Activated T-cell treated with anti-CD3 and anti-CD28 coated beads, Interleukin-2, amount 50 U/mL, for 72 hours (primary cell): ENCODE data around the gene GK. TPM values are rescaled to one million over a fixed set of nuclear protein-coding genes. Genes with fewer than 3 reads are reported as not detected.

Source experiments
- ATAC-seq, 2 donors: fragments of 150-1000 bp; cut with Tn5 transposase; replicated peaks in 1 of 2; 2 replicates each; pipeline ENCODE4 v1.10.0; 2021; ENCODE audit warnings: moderate library complexity in 2 of 2, mild to moderate bottlenecking in 1 of 2
- DNase-seq, 2 donors: peaks; one replicate each; pipeline ENCODE4 v3.0.0; 2021 to 2022; ENCODE audit warnings: mixed read lengths in 1 of 2
- H3K27ac Mint-ChIP-seq: one replicate; pipeline ENCODE4 v1.8.0; 2022; ENCODE audit warnings: mild to moderate bottlenecking, moderate library complexity, mixed read lengths
- H3K27me3 Mint-ChIP-seq: one replicate; pipeline ENCODE4 v1.8.0; 2022; ENCODE audit warnings: low read depth, mixed read lengths
- H3K36me3 Mint-ChIP-seq, 2 donors: one replicate each; pipeline ENCODE4 v1.8.0; 2022; ENCODE audit warnings: mixed read lengths in 2 of 2, mild to moderate bottlenecking in 1 of 2; ENCODE audit not compliant: insufficient read depth in 2 of 2
- H3K4me1 Mint-ChIP-seq: one replicate; pipeline ENCODE4 v1.8.0; 2022; ENCODE audit warnings: low read depth, mixed read lengths
- H3K4me3 Mint-ChIP-seq, 2 donors: one replicate each; pipeline ENCODE4 v1.8.0; 2022; ENCODE audit warnings: mild to moderate bottlenecking in 2 of 2, mixed read lengths in 2 of 2, moderate library complexity in 2 of 2
- H3K9me3 Mint-ChIP-seq, 2 donors: one replicate each; pipeline ENCODE4 v1.8.0; 2022; ENCODE audit warnings: mixed read lengths in 2 of 2
- total RNA-seq, 2 donors: library from RNA; stranded (reverse); gene quantifications; one replicate each; pipeline ENCODE4 v1.2.3, GENCODE V29; 2022

The GK gene
- total RNA-seq, 2 donors from 2014 or later = 242 to 272 TPM

DNA sequence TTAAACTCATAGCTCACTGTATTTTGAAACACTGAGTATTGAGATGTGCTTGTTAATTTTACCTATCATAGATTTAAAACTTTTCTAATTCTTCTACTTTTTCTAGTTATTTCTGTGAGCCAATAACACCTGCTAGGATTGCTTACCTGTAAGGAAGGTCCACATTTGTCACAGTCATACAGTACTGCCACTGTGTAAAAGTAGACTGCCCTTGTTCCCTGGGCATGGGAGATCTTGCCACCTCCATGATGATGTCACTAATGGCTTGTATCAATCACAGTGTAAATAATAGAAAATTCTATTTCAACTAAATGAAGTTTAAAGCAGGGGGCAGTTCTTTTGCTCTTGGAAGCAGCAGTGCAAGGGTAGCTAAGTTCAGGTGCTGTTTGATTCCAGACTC is 35.9 kb downstream of the GK start:
- H3K4me1 Mint-ChIP-seq = no peaks in the 10 kb centered on the region
- no peak overlapping the region for H3K4me3 Mint-ChIP-seq
- peaks cover 16 to 25% of the 10 kb centered on the region in 2 donors for H3K36me3 Mint-ChIP-seq
- no peak overlapping the region for H3K27ac Mint-ChIP-seq
- DNase-seq (no peak), ATAC-seq (no peak)
- peaks cover 7% of the 10 kb centered on the region for H3K27me3 Mint-ChIP-seq
- H3K9me3 Mint-ChIP-seq = no peaks in the 10 kb centered on the region

GRCh38 chrX:30690330-30690729 is 37.1 kb downstream of the GK start:
- ATAC-seq (no peak), DNase-seq (no peak)
- Mint-ChIP-seq H3K9me3 (no peaks in the 10 kb centered on the region), H3K27ac (no peak overlapping the region), H3K36me3 (peaks cover 17 to 37% of the 10 kb centered on the region in 2 donors), H3K27me3 (peaks cover 7% of the 10 kb centered on the region), H3K4me3 (no peak overlapping the region), H3K4me1 (no peaks in the 10 kb centered on the region)

DNA sequence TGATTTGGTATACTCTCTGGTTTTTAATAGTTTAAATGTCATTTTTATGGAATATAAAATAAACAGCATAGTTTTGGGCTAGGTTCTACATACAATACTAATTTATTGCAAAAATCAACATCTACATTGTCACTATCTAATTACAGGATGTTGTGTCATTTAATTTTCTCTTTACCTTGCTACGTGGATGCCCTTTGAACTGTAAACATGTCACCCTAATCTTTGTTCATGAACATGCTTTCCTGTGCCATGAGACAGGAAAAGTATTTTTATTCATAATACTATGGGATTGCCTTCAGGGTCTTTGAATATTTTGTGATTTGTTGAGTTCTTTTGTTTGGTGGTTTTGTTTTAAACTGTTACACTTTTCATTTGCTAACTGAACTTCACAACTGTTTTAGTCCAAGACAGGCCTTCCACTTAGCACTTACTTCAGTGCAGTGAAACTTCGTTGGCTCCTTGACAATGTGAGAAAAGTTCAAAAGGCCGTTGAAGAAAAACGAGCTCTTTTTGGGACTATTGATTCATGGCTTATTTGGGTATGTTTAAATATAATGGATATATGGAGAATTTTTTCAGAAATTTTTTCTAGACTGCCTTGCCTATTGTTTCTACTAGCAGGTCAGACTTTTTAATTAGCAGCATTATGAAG is 40.9 kb downstream of the GK start:
- Mint-ChIP-seq H3K9me3 (no peaks in the 10 kb centered on the region), H3K36me3 (peaks cover 9 to 35% of the 10 kb centered on the region in 2 donors), H3K27me3 (no peaks in the 10 kb centered on the region), H3K4me3 (no peak overlapping the region), H3K4me1 (no peaks in the 10 kb centered on the region), H3K27ac (no peak overlapping the region)
- ATAC-seq = no peak
- DNase-seq = no peak

GRCh38 chrX:30702736-30703135 is 49.5 kb downstream of the GK start:
- Mint-ChIP-seq H3K4me3 (no peak overlapping the region), H3K27me3 (no peaks in the 10 kb centered on the region), H3K4me1 (no peaks in the 10 kb centered on the region), H3K9me3 (no peaks in the 10 kb centered on the region), H3K27ac (peak overlapping the region; percentile 67), H3K36me3 (peaks cover 9% of the 10 kb centered on the region in 2 donors)
- ATAC-seq = no peak
- no peak for DNase-seq

DNA sequence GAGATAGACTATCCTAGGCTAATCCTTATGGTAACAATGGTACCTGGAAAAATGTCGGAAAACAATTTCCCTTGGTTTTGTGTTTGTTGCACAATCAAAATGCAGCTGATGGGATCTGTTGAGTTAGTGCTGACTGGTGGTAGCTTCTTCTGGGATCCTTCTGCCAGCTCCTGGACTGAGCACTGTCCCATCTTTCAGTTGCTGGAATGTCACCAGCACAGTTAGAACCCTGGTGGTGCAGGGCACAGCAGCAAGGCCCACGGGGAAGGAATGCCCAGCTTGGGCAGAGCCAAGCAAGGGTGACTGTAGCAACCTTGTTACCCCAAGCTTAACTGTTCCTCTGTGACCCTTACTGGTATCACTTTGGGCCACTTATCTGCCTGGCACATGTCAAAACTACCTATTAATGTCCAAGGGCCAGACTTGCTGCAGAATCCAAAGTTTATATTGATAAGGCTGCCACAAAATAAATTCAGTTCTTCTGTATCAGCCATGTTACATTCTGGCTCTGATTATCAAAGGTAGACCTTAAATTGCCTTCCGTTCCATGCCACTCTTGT is 53.1 kb downstream of the GK start:
- Mint-ChIP-seq H3K36me3 (peaks cover 13 to 17% of the 10 kb centered on the region in 2 donors), H3K27me3 (no peaks in the 10 kb centered on the region)
- ATAC-seq = peak in 1 of 2 donors; percentile 24

DNA sequence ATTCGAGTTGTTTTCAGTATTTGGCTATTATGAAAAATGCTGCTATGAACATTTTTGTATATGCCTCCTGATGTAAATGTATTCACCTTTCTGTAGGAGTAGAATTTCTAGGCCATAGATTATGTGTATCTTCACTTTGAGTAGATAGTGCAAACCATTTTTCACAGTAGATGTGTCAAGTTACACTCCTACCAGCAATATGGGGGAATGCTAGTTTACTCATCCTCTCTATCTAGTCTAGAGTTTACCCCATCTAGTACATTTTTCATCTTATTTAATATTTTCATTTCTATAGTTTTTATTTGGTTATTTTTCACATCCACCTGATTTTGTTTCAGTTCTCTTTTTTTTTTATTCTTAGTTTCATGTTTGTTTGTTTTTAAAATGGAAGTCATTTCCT is 59.0 kb downstream of the GK start:
- H3K9me3 Mint-ChIP-seq = no peaks in the 10 kb centered on the region
- H3K27ac Mint-ChIP-seq = no peak overlapping the region
- ATAC-seq = peak; percentile 47 to 61
- H3K36me3 Mint-ChIP-seq = peaks cover 11 to 41% of the 10 kb centered on the region in 2 donors
- H3K27me3 Mint-ChIP-seq = peaks cover 6% of the 10 kb centered on the region
- DNase-seq = no peak
- peaks cover 39% of the 10 kb centered on the region for H3K4me1 Mint-ChIP-seq
- no peak overlapping the region for H3K4me3 Mint-ChIP-seq

More for the DNA sequence above, 53.1 kb downstream of the GK start:
- Mint-ChIP-seq H3K9me3 (no peaks in the 10 kb centered on the region), H3K4me3 (no peak overlapping the region), H3K27ac (no peak overlapping the region), H3K4me1 (peaks cover 8% of the 10 kb centered on the region)
- DNase-seq = no peak

DNA sequence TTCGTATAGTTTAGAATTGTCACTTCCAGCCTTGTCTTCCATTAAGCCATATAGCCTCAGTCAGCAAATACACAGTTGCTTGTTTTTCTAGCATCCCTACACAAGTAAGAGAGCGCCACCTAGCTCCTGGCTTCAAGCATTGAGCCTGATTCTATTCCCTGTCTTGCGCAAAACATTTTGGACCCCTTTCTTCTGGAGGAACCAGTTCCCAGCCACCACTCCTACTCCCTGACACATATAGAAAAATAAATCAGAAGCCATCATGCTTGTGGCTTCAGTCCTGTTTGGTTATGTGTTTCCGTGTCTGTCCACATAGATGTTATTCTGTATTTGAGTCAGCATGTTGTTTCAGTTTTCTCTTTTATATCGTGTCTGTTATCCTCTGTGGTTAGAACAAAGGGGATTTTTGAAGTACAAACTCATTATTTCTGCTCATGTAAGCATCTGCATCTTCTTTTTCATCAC is 59.9 kb downstream of the GK start:
- Mint-ChIP-seq H3K4me3 (peak overlapping the region; percentile 68 to 74), H3K27me3 (peaks cover 6% of the 10 kb centered on the region), H3K27ac (peak overlapping the region; percentile 56), H3K4me1 (peaks cover 39% of the 10 kb centered on the region), H3K36me3 (peaks cover 14 to 46% of the 10 kb centered on the region in 2 donors), H3K9me3 (no peaks in the 10 kb centered on the region)
- peak; percentile 32 to 50 for DNase-seq
- ATAC-seq = peak; percentile 92 to 93

- DNase-seq (no peak), ATAC-seq (no peak)
- Mint-ChIP-seq H3K4me3 (peak overlapping the region; percentile 57 to 74), H3K27ac (peak overlapping the region; percentile 56), H3K36me3 (peaks cover 14 to 49% of the 10 kb centered on the region in 2 donors), H3K9me3 (no peaks in the 10 kb centered on the region), H3K27me3 (peaks cover 6% of the 10 kb centered on the region), H3K4me1 (peaks cover 39% of the 10 kb centered on the region)
Observed at GRCh38 chrX:30714138-30714537, 60.9 kb downstream of the GK start.

- ATAC-seq (no peak), DNase-seq (no peak)
- Mint-ChIP-seq H3K27ac (no peak overlapping the region), H3K27me3 (peaks cover 13% of the 10 kb centered on the region), H3K4me3 (no peak overlapping the region), H3K9me3 (no peaks in the 10 kb centered on the region), H3K36me3 (peaks cover 13 to 44% of the 10 kb centered on the region in 2 donors), H3K4me1 (peaks cover 35% of the 10 kb centered on the region)
Observed at GRCh38 chrX:30715976-30716375, 62.8 kb downstream of the GK start.

DNA sequence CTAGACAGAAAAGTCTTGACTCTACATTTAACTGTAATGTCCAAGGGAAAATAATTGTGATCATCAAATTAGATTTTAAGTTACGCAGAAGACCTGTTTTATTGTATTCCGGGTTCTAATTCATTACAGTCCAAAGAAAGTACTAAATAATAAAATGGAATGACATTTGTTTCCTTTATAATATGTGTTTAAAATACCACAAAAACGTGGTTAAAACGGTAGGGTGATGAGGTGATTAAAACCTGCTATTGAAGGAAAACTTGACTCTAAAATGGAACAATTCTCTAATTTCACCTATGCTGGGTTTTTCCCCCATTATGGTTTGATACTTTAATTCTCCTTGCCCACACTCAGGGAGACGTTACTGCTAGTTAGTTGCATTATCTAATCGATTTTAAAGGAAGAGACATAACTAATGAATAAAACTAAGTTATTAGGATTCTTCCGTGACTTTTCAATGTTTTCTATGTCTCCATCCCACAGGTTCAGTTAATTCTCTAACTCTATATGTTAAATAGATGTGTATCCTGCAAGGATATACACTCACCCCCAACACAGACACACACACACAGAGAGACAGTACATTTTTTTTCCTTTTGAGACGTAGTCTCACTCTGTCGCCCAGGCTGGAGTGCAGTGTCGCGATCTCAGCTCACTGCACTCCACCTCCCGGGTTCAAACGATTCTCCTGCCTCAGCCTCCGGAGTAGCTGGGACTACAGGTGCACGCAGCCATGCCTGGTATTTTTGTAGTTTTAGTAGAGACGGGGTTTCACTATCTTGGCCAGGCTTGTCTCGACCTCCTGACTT is 80.8 kb downstream of the GK start:
- peaks cover 3 to 7% of the 10 kb centered on the region in 2 donors for H3K36me3 Mint-ChIP-seq
- ATAC-seq = peak in 1 of 2 donors; percentile 30

GRCh38 chrX:30734782-30735181 is 81.6 kb downstream of the GK start:
- DNase-seq (no peak), ATAC-seq (no peak)
- Mint-ChIP-seq H3K27me3 (no peaks in the 10 kb centered on the region), H3K4me1 (peaks cover 20% of the 10 kb centered on the region), H3K9me3 (no peaks in the 10 kb centered on the region), H3K4me3 (no peak overlapping the region), H3K36me3 (peaks cover 3 to 7% of the 10 kb centered on the region in 2 donors), H3K27ac (no peak overlapping the region)

More for the DNA sequence above, 80.8 kb downstream of the GK start:
- no peak for DNase-seq
- no peaks in the 10 kb centered on the region for H3K27me3 Mint-ChIP-seq
- no peaks in the 10 kb centered on the region for H3K9me3 Mint-ChIP-seq
- no peak overlapping the region for H3K27ac Mint-ChIP-seq
- peaks cover 20% of the 10 kb centered on the region for H3K4me1 Mint-ChIP-seq
- H3K4me3 Mint-ChIP-seq = no peak overlapping the region

- ATAC-seq = peak; percentile 72 to 80
- H3K36me3 Mint-ChIP-seq = peaks cover 3 to 7% of the 10 kb centered on the region in 2 donors
- peak; percentile 72 to 74 for DNase-seq
- peak overlapping the region in 1 of 2 donors; percentile 13 for H3K4me3 Mint-ChIP-seq
- H3K9me3 Mint-ChIP-seq = no peaks in the 10 kb centered on the region
- H3K27ac Mint-ChIP-seq = peak overlapping the region; percentile 6
- H3K27me3 Mint-ChIP-seq = peaks cover under 1% of the 10 kb centered on the region
- peaks cover 20% of the 10 kb centered on the region for H3K4me1 Mint-ChIP-seq
Observed at GRCh38 chrX:30735839-30736238, 82.6 kb downstream of the GK start.

DNA sequence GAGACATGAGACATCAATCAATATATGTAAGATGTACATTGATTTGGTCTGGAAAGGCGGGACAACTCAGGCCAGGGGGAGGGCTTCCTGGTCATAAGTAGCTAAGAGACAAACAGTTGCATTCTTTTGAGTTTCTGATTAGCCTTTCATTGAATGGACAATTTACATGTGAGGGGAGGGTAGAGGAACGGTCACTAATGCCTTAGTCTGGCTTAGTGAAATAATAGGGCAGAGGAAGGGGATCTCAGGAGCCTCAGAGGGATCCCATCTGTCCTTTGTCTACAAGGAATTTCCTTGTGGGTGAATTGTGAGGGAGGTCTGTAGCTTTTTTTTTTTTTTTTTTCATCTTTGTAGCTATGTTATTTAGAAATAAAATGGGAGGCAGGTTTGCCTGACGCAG is 88.3 kb downstream of the GK start:
- Mint-ChIP-seq H3K27ac (no peak overlapping the region), H3K4me3 (no peak overlapping the region), H3K36me3 (peaks cover 0 to 1% of the 10 kb centered on the region in 2 donors), H3K9me3 (peaks cover 0 to 3% of the 10 kb centered on the region in 2 donors), H3K4me1 (no peaks in the 10 kb centered on the region), H3K27me3 (peaks cover 22% of the 10 kb centered on the region)
- no peak for DNase-seq
- no peak for ATAC-seq
